ENCODE data around the gene WWP2. TPM values are rescaled to one million over a fixed set of nuclear protein-coding genes. Genes with fewer than 3 reads are reported as not detected.

Gene WWP2
- total RNA-seq, 1 donor from 2014 or later = 68.6 TPM

DNA sequence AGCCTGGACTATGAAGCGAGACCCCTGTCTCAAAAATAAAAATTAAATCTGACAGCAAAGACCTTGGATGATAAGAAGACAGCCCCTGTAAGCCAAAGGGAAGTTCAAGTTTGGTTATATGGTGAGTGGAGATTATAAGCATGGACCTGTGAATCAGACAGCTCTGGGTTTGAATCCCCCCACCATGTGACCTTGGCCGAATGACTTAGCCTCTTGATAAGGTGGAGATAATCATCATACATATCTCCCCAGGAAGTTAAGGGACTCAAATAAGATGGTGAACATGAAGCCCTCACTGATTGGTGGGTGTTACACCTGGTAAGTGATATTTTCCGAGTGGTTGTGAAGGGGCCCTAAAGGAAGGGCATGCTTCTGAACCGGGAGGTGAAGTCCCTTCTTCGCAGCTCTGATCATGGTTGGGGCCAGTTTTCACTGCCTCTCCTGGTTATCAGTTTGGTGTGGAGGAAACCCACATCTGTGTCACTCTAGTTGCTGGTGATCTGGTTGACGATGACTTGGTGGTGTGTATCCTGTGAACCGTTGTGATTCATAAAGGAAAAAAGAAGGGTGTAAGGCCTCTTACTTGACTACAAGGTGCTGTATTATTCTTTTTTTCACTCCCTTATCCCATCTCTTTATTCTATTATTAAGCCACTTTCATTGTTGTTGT is 127.3 kb downstream of the WWP2 start:
- DNase-seq (ENCODE audit: low spot score) = no peak

DNA sequence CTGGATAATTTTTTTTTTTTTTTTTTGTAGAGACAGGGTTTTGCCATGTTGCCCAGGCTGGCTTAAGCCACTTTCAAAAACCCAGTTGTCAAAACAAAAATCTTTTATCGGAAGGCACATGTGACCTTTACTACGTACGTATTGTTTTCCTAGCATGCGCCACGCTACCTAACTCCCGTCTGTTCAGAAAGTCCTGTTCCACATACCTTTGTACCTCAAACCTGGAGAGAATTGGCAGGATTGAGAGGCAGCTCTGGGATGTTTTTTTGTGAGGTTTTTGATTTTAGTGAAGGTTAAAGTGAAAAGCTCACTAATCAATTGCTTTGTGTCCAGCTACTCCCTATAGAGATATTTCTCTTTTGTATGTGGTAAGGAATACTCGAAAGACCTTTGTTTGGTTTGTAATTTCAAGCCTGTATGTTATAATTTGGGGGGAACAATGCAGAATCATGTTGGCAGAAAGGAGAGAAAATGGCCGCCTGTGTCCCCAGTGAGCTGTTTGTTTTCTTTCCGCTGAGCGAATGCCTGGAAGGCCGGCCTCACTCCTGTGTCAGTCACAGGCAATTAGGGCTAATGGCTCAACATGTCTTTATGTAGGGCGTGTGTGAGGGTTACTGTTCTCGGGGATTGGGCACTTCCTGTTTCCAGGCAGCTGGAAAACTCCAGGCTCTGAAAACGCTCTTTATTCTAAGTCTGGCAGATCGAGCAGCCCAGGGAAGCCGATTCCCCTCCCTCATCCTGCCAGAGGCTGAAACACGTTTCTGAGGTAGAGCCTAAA is 128.2 kb downstream of the WWP2 start:
- peak; percentile 22 for DNase-seq (ENCODE audit: low spot score)

DNA sequence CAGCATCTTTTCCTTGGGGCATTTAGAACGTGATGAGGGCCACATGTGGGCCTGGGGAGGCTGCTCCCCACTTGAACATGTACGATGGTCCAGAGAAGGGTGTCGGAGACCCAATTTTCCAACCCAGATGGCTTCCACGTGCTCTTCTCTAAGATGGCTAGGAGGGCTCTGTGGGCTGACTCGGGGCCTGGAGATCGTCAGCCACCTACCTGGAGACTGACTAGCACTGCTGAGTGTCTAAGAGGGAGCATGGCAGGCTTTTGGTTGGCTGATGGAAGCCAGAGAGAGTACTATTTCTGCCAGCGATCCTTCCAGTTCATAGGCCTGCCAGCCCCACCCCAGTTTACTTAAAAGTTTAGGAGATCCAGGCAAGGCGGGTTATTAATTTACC is 128.8 kb downstream of the WWP2 start:
- no peak for DNase-seq (ENCODE audit: low spot score)

DNA sequence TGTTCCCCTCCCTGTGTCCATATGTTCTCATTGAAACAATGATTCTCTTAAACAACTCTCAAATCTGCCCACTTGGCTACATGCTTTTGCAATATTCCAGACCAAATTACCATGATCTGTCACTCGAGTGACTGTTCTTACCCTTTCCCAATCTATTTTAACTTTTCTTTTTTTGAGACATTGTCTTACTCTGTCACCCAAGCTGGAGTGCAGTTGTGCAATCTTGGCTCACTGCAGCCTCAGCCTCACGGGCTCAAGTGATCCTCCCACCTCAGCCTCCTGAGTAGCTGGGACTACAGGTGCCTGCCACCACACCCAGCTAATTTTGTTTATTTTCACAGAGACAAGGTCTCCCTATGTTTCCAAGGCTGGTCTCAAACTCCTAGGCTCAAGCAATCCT is 130.2 kb downstream of the WWP2 start:
- no peak for DNase-seq (ENCODE audit: low spot score)

DNA sequence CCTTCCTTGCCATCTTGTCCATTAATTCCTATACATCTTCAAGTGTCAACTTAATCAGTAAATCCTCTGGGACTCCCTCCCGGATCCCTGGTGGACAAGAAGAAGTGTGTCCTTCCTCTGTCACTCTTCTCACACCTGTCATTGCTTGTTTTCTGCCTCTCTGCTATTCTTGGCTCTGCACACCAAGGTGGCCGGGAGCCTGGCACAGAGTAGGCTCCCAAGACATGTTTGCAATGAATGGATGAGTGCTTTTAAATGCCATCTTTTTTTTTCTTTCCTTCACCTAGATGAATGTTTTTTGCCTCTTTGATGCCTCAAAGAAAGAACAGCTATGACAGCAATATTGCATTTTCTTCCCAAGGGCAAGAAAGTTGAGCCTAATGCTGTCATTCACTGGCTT is 131.0 kb downstream of the WWP2 start:
- DNase-seq (ENCODE audit: low spot score) = no peak

DNA sequence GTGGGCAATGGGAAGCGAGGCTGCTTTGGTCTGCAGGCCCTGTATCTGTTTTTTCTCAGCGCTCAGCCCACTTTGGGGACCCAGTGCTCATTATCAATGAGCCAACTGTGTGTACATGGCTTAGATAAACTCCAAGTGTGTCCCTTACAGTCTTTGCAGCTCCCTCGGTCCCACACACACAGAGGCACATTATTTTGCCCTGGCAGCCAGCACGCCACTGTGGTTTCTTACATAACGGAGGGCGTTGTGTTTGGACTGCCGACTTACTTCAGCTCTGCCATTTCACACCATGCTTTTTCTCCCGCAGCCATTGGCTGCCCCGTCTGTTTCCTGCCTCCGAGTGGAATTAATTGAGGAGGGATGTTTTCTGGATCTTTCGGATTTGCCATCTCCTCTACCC is 132.5 kb downstream of the WWP2 start:
- no peak for DNase-seq (ENCODE audit: low spot score)

DNA sequence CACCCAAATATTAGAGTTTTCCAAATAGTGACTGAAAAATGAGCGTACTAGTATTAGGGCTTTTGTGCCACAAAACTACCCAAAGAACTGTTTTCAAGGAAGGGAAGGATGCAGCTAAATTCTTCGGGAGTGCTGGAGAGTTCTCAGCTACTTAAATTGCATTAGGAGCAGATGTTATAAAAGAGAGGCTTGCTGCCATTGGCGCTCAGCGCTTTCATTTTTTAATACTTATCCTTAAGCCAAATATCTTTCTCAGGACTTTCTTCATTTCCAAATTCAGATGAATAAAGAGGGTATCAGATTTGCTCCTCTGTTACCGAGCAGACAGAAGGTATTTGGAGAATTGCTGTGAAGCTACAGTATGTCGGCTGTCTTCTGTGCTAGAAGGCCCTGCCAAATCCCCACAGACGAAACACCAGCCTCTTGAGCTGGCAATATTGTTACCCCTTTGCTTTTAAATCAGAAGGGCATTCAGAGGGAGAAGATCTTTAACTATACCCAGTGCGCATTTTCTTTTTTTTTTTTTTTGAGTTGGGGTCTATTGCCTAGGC is 141.8 kb downstream of the WWP2 start:
- no peak for DNase-seq (ENCODE audit: low spot score)

DNA sequence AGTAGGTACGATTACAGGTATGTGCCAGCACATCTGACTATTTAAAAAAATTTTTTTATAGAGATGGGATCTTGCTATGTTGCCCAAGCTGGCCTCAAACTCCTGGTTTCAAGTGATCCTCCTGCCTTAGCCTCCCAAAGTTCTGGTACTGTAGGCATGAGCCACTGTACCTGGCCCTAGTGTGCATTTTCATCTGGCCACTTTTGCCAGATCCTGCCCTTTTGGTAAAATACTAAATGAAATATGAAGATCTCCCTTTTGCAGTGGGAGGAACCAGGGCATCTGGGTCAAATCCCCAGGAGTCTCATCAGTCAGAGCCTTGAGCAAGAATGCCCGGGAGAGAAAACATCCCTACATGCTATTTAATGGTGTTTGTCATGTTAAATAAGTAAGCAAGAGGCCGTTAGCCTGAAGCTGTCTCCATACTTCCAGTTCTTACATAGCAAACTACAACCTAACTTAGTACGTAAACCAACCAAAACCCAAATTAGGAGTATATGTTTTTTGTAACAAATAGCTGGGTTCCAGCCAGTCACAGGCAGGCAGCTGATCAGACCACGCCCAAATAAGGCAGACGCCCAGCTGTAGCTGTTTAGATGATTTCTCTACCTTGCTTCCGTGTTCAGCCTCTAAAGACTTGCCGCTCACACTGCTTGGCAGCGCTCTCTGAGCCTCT is 142.5 kb downstream of the WWP2 start:
- no peak for DNase-seq (ENCODE audit: low spot score)

DNA sequence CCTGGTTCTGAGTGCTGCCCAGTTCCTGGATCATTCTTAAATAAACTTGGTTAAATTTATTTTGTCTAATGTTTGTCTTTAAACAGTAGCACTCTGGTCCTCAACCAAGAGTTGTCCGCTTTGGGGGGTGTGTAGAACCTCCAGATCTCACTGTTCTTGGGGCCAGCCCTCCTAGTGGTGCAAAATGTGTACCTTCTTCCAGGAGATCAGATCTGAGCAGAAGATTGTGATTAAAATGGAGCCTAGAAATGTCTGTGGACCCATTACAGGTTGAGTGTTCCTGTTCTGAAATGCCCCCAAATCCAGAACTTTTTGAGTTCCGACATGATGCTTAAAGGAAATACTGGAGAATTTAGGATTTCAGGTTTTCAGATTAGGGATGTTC is 143.0 kb downstream of the WWP2 start:
- DNase-seq (ENCODE audit: low spot score) = no peak

DNA sequence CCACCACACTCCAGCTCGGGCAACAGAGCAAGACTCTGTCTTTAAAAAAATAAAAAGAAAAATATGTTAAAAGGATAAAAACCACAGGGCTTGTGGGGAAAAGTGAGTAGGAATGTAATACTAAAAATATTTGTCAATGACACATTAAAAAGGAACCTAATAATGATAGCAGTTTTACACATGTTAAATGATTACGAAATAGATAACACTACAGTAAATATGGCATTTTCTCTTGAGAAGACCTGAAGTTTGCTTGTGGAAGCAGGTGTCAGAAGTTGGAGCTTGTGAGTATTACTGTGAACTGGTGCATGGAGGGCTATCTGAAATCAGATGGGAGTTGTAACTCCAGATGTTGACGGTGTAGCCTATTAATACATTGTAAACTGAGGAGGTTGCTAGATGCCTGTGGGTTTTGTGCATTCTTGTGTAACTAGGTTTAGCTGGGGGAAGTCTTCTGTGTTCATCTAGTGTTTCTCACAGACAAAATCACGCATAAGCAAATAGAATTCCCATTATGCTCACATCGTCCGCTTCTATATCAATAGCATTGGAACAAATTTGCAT is 144.8 kb downstream of the WWP2 start:
- DNase-seq (ENCODE audit: low spot score) = no peak

DNA sequence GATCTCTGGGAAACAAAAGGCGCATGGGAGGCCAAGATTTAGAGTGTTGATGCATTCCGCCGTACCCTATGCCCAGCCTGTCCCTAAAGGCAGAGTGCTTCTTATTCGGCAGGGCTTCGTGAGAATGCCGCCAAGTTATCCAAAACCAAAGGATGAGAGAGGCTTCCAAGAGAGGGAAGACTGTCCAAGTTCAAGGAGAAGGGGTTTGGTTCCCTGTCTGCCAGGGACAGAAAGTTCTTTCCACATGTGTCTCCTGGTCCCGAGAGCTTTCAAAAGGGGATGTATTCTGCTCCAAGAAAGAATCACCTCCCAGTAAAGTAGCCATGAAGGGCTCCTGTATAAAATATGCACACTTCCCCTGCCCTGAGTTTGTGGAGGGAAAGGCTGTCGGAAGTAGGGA is 146.9 kb downstream of the WWP2 start:
- DNase-seq (ENCODE audit: low spot score) = no peak

DNA sequence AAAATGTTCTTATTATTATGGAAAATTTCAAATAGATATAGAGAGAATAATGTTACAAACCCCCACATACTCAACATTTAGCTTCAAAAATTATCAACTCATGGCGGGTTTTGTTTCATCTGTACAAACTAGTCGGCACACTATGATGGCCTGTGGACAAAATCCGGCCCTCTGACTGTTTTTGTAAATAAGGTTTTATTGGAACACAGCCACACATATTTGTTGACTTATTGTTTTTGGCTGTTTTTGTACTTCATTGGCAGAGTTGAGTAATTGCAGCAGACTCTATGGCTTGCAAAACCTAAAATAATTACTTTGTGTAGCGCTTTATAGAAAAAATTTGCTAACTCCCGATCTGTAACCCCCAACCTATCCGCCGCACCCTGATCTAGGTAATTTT is 147.6 kb downstream of the WWP2 start:
- no peak for DNase-seq (ENCODE audit: low spot score)

DNA sequence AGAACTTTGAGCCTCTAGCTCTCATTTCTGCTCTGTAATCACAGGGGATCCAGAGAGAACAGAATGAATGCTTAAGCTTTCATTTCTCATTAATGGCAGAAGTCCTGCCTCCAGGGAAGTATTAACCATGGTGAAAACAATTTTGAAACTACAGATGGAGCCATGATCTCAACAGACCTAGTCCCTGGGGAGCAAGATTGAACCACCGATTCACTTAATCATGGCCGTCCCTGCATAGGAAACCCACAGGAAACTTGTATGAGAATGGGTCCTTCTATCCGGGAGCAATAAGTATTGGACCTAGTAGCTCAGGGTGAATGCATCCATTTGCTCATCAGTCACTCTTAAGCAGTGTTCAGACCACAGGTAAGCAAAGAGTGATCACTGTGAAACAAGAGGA is 148.8 kb downstream of the WWP2 start:
- DNase-seq (ENCODE audit: low spot score) = no peak

DNA sequence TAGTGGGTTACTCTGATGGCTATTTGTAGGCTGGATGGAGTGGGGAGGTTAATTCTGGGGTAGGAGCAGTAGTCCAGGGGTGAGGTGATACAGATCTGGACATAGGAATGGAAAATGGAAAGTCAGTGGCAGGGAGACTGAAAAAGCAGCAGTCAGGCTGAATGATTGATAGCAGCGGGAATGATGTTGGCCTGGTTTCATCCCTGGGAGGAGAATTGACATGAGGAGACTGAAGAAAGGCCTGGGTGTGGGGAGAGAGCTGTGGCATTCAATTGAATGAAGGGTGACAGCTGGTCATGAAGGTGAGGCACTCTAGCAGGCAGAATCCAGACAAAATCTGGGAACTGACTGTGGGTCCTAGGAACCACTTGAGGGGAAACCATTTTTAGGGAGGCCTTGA is 154.3 kb downstream of the WWP2 start:
- DNase-seq (ENCODE audit: low spot score) = no peak

DNA sequence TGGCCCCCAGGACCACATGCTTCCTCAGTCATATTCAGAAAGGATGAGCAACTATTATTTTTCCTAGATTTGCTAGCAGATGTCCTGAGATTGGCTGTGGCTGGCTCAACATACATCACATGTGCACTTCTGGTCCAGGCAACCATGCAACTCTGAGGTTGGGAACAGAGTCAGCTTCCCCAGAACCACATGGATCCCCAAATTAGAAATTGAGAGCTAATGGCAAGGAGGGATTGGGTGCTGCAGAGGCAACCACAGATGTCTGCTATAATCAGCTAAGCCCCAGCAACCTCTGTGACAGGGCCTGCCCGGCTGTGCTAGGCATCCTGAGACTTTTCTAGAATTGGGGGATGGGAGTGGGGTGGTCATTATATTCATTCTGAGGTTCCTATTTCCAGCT is 155.2 kb downstream of the WWP2 start:
- DNase-seq (ENCODE audit: low spot score) = no peak

DNA sequence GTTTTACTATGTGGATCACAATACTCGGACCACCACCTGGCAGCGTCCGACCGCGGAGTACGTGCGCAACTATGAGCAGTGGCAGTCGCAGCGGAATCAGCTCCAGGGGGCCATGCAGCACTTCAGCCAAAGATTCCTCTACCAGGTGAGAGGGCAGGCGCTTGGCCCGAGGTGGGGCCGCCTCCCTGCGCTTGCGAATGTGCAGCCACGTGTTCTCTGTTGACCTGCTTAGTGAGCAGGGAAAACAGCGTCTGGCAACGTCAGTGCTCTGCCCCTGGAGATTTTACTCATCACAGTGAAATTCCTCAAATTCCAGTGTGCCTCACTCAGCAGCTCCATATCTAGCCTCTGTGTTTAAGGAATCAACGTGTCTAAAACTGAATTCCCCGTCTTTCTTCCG is 155.6 kb downstream of the WWP2 start:
- DNase-seq (ENCODE audit: low spot score) = peak; percentile 56

DNA sequence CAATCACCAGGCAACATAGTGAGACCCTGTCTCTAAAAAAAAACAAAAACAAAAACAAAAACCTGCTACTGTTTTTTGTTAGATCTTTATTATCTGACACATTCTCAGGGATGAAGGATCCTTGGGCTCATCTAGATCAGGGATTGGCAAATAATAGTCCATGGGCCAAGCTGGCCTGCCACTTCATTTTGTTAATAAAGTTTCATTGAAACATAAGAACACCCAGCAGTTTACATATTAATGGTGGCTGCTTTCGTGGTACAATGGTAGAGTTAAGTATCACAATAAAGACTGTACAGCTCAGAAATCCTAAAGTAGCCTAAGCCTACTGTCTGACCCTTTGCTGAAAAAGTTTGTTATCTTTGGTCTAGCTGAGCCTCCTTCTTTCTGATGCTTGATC is 156.1 kb downstream of the WWP2 start:
- no peak for DNase-seq (ENCODE audit: low spot score)

DNA sequence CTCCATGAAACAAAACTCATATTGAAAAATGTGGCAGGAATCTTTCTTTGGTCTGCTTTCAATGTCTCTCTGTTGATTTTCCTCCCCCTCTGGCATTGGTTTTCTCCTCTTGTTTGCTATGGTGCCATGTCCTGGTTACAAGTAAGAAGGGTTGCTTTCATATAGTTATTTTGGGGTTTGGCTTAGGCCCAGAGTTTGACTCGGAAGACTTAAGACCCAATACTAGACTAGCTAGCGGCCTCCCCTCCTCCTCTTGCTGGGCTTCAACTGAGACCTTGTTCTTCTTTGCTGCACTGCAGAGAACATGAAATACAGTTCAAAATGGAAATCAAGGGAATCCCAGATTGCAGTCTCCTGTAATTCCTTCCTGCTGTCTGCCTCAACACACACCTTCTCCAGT is 159.0 kb downstream of the WWP2 start:
- no peak for DNase-seq (ENCODE audit: low spot score)

DNA sequence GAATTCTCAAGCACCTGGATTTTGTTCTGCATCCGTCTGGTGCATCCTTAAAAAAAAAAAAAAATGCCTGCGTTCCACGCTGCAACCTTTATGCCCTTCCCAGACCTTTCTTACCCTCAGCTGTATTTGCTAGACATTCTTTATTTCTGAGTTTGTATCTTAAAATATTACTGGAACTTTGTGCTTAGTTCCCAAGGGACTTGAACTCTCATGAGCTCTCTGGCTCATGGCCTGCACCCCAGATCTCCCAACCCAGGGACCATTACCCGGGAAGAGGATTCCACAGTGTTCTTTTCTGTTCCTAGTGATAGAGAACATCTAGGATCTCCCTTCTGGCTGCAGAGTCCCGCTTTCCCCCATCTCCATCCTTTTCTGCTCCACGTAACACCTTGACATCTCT is 160.1 kb downstream of the WWP2 start:
- DNase-seq (ENCODE audit: low spot score) = no peak

DNA sequence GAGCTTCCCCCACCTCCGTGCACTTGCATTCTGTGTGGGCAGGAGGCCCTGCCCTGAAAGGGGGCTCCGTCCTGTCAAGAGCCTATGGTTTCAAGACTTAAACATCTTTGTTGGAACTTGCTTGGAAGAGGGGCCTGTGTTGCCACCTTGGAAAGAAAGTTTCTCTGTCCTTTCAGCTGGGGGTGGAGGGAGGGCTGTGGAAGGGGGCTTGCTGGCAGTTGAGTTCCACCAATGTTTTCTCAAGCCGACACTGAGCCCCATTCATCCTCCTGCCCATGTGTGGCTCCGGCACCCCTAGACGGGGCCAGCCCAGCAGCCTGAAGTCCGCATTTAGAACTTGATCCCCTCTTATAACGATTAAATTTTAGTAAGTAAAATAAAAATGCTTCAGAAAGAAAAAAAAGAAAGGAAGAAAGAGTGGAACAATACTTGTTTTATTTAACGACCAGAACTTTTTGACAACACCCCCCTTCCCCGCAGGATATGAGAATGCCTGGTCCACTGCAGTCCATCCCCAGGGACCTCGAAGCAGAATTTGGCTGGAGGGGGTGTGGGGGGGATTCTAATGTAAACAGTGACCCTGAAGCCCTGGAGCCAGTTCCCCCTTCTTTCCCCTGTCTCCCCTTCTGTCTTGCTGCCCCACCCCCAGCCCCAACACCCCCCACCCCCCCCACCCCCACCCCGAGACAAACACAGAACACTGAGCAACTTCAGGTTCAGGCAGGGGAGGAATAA is 162.1 kb downstream of the WWP2 start:
- DNase-seq (ENCODE audit: low spot score) = no peak

DNA sequence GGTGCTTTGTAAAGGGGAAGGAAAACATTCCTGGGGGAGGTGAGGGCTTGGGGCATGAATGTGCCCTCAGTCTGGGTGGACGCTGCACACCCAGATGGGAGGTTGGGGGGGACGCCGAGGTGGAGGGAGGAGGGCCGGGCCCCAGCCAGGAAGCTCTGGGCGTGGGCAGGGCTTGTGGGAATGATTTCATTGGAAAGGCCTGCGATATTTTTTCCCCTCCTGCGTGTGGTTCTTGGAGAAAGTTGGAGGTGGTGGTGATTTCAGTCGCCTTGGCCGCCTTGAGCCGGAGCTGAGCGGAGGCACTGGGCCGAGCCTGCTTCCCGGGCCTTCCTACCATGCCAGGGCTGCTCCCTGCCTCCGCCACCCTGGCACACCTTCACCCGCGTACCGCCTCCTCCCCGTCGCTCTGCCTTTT is 162.7 kb downstream of the WWP2 start:
- peak; percentile 34 for DNase-seq (ENCODE audit: low spot score)

DNA sequence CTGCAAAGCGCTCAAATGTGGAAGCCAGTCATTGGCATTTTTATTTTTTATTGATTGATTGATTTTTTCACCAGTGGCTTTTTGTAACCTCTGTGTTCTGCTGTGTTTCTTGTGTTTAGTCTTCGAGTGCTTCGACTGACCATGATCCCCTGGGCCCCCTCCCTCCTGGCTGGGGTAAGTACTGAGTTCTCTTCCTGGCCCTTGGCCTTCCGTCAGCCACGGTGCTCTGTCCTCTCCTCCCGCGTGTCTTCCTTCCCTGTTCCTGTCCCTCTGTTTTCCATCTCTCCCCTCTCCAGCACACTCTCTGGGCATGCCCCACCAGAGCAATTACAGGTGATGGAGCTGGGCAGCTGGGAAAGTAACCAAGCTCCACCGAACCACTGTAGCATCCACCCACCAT is 163.2 kb downstream of the WWP2 start:
- no peak for DNase-seq (ENCODE audit: low spot score)

Measured in mucosa of gallbladder (tissue), 1 donor.